Liver (tissue), 9 donors: ENCODE data around the gene PDE2A. TPM values are rescaled to one million over a fixed set of nuclear protein-coding genes. Genes with fewer than 3 reads are reported as not detected.

Experiments
- DNase-seq: peaks from one replicate; pipeline ENCODE4 v3.0.0-alpha.2; 2017; ENCODE audit warnings: low spot score
- H3K27ac ChIP-seq, 2 donors: one replicate each; pipeline ENCODE4 v1.7.0; 2013; ENCODE audit warnings: inconsistent platforms in 2 of 2, low read length in 2 of 2, control low read depth in 1 of 2, low read depth in 1 of 2, mild to moderate bottlenecking in 1 of 2
- H3K27me3 ChIP-seq, 4 donors: one replicate each; pipeline versions ENCODE4 v1.6.1 to v1.7.0; 2013; ENCODE audit warnings: low read length in 3 of 4, inconsistent platforms in 1 of 4, mild to moderate bottlenecking in 1 of 4, moderate library complexity in 1 of 4; ENCODE audit not compliant: control insufficient read depth in 4 of 4, insufficient read depth in 4 of 4
- H3K36me3 ChIP-seq, 4 donors: one replicate each; pipeline versions ENCODE4 v1.6.1 to v1.7.0; 2013; ENCODE audit warnings: low read length in 3 of 4, mild to moderate bottlenecking in 3 of 4, low read depth in 1 of 4, moderate library complexity in 1 of 4; ENCODE audit not compliant: control insufficient read depth in 4 of 4, insufficient read depth in 3 of 4
- H3K4me1 ChIP-seq, 4 donors: one replicate each; pipeline versions ENCODE4 v1.6.1 to v1.7.0; 2013; ENCODE audit warnings: low read length in 3 of 4, mild to moderate bottlenecking in 3 of 4, moderate library complexity in 1 of 4; ENCODE audit not compliant: control insufficient read depth in 4 of 4, insufficient read depth in 4 of 4
- H3K4me3 ChIP-seq, 3 donors: one replicate each; pipeline versions ENCODE4 v1.6.1 to v1.7.0; 2013; ENCODE audit warnings: low read length in 3 of 3, control low read depth in 1 of 3, low read depth in 1 of 3, mild to moderate bottlenecking in 1 of 3
- H3K9ac ChIP-seq, 2 donors: one replicate each; pipeline ENCODE4 v1.7.0; 2013; ENCODE audit warnings: low read length in 2 of 2, mild to moderate bottlenecking in 2 of 2, moderate library complexity in 2 of 2, control low read depth in 1 of 2, low read depth in 1 of 2
- H3K9me3 ChIP-seq, 4 donors: one replicate each; pipeline versions ENCODE4 v1.6.1 to v1.7.0; 2013; ENCODE audit warnings: low read length in 3 of 4; ENCODE audit not compliant: control insufficient read depth in 4 of 4
- ATF3 ChIP-seq: IDR thresholded peaks from 2 replicates; pipeline ENCODE4 v1.6.1; 2016; ENCODE audit warnings: antibody characterized with exemption
- EGR1 ChIP-seq, 2 donors: IDR thresholded peaks; 2 replicates each; pipeline ENCODE4 v1.6.1; 2016 to 2018; ENCODE audit warnings: antibody characterized with exemption in 2 of 2, low read depth in 2 of 2
- FOXA1 ChIP-seq: IDR thresholded peaks from 2 replicates; pipeline ENCODE4 v1.6.1; 2016; ENCODE audit warnings: antibody characterized with exemption
- FOXA2 ChIP-seq: IDR thresholded peaks from 2 replicates; pipeline ENCODE4 v1.6.1; 2016; ENCODE audit warnings: antibody characterized with exemption
- GABPA ChIP-seq, 2 donors: IDR thresholded peaks in 1 of 2; conservative IDR thresholded peaks in 1 of 2; 2 replicates each; pipeline ENCODE4 v1.6.1; 2016; ENCODE audit warnings: antibody characterized with exemption in 2 of 2, mild to moderate bottlenecking in 1 of 2, moderate library complexity in 1 of 2
- HNF4A ChIP-seq, 2 donors: conservative IDR thresholded peaks; 2 replicates each; pipeline ENCODE4 v1.6.1; 2016; ENCODE audit warnings: antibody characterized with exemption in 2 of 2, mild to moderate bottlenecking in 2 of 2
- HNF4G ChIP-seq: IDR thresholded peaks from 2 replicates; pipeline ENCODE4 v1.6.1; 2016; ENCODE audit warnings: antibody characterized with exemption
- JUND ChIP-seq, 2 donors: IDR thresholded peaks; 2 replicates each; pipeline ENCODE4 v1.6.1; 2016; ENCODE audit warnings: antibody characterized with exemption in 2 of 2
- NR2F2 ChIP-seq: IDR thresholded peaks from 2 replicates; pipeline ENCODE4 v1.6.1; 2016; ENCODE audit warnings: antibody characterized with exemption
- RAD21 ChIP-seq, 2 donors: IDR thresholded peaks; 2 replicates each; pipeline ENCODE4 v1.6.1; 2016; ENCODE audit warnings: antibody characterized with exemption in 2 of 2, mild to moderate bottlenecking in 2 of 2
- SP1 ChIP-seq: IDR thresholded peaks from 2 replicates; pipeline ENCODE4 v1.6.1; 2018; ENCODE audit warnings: antibody characterized with exemption, mild to moderate bottlenecking
- TAF1 ChIP-seq: conservative IDR thresholded peaks from 2 replicates; pipeline ENCODE4 v1.6.1; 2016; ENCODE audit warnings: antibody characterized with exemption, mild to moderate bottlenecking
- YY1 ChIP-seq: IDR thresholded peaks from 2 replicates; pipeline ENCODE4 v1.6.1; 2016; ENCODE audit warnings: antibody characterized with exemption, mild to moderate bottlenecking
- WGBS: extraction: QIAGEN DNeasy Blood & Tissue Kit; methylation state at CpG from one replicate; pipeline ENCODE4 v1.1.7; 2013; 5-methylcytosine and 5-hydroxymethylcytosine counted together
- polyA plus RNA-seq, 2 donors: library from polyadenylated mRNA; stranded (reverse) in 1 of 2; unstranded in 1 of 2; fragments of 200-250 nt in 1 of 2; fragments of >200 nt in 1 of 2; fragmentation: Nextera tagmentation in 1 of 2; extraction: Ambion mirVana in 1 of 2; gene quantifications; one replicate each; pipeline versions ENCODE4 v1.2.1 to v1.2.3, GENCODE V29; 2013 to 2015
- total RNA-seq, 2 donors: library from RNA; depleted of rRNA; stranded (reverse); fragments of >200 nt; gene quantifications; one replicate each; pipeline ENCODE4 v1.2.3, GENCODE V29; 2014
- TF ChIP-seq, protein P1 (sequence below): IDR thresholded peaks from 2 replicates; pipeline ENCODE4 v1.6.1; 2016; ENCODE audit warnings: antibody characterized with exemption
- TF ChIP-seq, protein P2 (sequence below): IDR thresholded peaks from 2 replicates; pipeline ENCODE4 v1.6.1; 2016; ENCODE audit warnings: antibody characterized with exemption
- TF ChIP-seq, protein P3 (sequence below): IDR thresholded peaks from 2 replicates; pipeline ENCODE4 v1.6.1; 2016; ENCODE audit warnings: antibody characterized with exemption, mild to moderate bottlenecking
- TF ChIP-seq, protein P4 (sequence below): fragments of 150-350 bp; IDR thresholded peaks from 2 replicates; pipeline ENCODE4 v1.5.1; 2017; ENCODE audit warnings: improper control_type of control experiment, low read depth, low read length; ENCODE audit not compliant: missing input control
- donor health status: healthy.
- donor health status: healthy.
- donor health status: healthy.
- donor health status: healthy.
- donor health status: healthy.

The PDE2A gene
- total and polyA plus RNA-seq, 4 donors: 4.3 to 32.8 (median 12.9) TPM

DNA sequence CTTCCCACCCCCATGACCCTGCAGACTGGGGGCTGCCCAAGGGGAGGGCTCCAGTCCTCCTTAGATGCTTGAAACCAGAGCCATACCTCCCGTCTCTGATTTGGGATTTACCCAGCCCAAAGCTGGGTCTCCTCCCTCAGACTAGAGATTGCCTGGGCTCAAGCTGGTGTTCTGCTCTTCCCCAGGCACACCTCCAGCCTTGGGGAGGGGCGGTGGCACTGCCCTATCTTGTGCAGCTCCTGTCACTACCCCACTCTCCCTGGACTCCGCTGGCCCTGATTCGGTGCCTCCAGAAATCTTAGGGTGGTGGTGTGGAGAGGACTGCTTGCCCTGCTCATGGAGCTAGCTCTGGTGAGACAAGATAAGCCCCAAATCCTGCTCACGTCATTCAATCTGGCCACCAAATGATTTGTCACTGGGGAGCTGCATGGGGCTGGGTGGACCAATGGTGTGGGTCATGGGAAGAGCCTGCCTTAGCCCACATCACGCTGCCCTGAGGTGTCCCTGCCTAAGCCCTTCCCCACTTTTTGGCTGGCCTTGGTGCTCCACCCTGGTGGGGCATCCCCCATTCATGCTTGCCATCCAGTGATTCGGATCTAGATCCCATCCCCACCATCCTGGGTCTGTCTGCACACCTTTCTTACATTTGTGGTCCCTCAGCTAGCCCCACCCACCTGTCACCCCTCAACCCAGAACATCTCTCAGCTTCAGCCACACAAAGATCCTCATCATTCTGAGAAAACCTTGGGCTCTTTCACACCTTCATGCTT lies 87.7 kb downstream of the PDE2A start:
- H3K36me3 ChIP-seq: no peaks in the 10 kb centered on the region
- H3K27ac ChIP-seq: no peak overlapping the region
- H3K4me1 ChIP-seq: peaks cover 0 to 12% (median 7%) of the 10 kb centered on the region in 4 donors
- H3K4me3 ChIP-seq: no peak overlapping the region
- DNase-seq: no peak
- TF ChIP-seq, protein P1, sequence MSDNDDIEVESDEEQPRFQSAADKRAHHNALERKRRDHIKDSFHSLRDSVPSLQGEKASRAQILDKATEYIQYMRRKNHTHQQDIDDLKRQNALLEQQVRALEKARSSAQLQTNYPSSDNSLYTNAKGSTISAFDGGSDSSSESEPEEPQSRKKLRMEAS: no peak
- TF ChIP-seq GABPA (IDR thresholded peaks at IDR 0.05 in 1 of 2, conservative IDR thresholded peaks at IDR 0.05 in 1 of 2) (no peak), SP1 (no peak), RAD21 (IDR thresholded peaks at IDR 0.05) (no peak), FOXA2 (no peak), EGR1 (IDR thresholded peaks at IDR 0.05; ENCODE audit: low read depth in 2 of 2) (no peak), HNF4G (no peak), YY1 (no peak), FOXA1 (no peak), ATF3 (no peak), NR2F2 (no peak), HNF4A (conservative IDR thresholded peaks at IDR 0.05) (no peak), JUND (IDR thresholded peaks at IDR 0.05) (no peak), TAF1 (no peak)
- TF ChIP-seq, protein P2, sequence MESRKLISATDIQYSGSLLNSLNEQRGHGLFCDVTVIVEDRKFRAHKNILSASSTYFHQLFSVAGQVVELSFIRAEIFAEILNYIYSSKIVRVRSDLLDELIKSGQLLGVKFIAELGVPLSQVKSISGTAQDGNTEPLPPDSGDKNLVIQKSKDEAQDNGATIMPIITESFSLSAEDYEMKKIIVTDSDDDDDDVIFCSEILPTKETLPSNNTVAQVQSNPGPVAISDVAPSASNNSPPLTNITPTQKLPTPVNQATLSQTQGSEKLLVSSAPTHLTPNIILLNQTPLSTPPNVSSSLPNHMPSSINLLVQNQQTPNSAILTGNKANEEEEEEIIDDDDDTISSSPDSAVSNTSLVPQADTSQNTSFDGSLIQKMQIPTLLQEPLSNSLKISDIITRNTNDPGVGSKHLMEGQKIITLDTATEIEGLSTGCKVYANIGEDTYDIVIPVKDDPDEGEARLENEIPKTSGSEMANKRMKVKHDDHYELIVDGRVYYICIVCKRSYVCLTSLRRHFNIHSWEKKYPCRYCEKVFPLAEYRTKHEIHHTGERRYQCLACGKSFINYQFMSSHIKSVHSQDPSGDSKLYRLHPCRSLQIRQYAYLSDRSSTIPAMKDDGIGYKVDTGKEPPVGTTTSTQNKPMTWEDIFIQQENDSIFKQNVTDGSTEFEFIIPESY: no peak
- TF ChIP-seq, protein P3, sequence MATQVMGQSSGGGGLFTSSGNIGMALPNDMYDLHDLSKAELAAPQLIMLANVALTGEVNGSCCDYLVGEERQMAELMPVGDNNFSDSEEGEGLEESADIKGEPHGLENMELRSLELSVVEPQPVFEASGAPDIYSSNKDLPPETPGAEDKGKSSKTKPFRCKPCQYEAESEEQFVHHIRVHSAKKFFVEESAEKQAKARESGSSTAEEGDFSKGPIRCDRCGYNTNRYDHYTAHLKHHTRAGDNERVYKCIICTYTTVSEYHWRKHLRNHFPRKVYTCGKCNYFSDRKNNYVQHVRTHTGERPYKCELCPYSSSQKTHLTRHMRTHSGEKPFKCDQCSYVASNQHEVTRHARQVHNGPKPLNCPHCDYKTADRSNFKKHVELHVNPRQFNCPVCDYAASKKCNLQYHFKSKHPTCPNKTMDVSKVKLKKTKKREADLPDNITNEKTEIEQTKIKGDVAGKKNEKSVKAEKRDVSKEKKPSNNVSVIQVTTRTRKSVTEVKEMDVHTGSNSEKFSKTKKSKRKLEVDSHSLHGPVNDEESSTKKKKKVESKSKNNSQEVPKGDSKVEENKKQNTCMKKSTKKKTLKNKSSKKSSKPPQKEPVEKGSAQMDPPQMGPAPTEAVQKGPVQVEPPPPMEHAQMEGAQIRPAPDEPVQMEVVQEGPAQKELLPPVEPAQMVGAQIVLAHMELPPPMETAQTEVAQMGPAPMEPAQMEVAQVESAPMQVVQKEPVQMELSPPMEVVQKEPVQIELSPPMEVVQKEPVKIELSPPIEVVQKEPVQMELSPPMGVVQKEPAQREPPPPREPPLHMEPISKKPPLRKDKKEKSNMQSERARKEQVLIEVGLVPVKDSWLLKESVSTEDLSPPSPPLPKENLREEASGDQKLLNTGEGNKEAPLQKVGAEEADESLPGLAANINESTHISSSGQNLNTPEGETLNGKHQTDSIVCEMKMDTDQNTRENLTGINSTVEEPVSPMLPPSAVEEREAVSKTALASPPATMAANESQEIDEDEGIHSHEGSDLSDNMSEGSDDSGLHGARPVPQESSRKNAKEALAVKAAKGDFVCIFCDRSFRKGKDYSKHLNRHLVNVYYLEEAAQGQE: no peak
- TF ChIP-seq, protein P4, sequence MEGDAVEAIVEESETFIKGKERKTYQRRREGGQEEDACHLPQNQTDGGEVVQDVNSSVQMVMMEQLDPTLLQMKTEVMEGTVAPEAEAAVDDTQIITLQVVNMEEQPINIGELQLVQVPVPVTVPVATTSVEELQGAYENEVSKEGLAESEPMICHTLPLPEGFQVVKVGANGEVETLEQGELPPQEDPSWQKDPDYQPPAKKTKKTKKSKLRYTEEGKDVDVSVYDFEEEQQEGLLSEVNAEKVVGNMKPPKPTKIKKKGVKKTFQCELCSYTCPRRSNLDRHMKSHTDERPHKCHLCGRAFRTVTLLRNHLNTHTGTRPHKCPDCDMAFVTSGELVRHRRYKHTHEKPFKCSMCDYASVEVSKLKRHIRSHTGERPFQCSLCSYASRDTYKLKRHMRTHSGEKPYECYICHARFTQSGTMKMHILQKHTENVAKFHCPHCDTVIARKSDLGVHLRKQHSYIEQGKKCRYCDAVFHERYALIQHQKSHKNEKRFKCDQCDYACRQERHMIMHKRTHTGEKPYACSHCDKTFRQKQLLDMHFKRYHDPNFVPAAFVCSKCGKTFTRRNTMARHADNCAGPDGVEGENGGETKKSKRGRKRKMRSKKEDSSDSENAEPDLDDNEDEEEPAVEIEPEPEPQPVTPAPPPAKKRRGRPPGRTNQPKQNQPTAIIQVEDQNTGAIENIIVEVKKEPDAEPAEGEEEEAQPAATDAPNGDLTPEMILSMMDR: no peak
- no peaks in the 10 kb centered on the region for H3K9me3 ChIP-seq
- H3K9ac ChIP-seq: no peak overlapping the region
- H3K27me3 ChIP-seq: peaks cover 0 to 8% (median 0%) of the 10 kb centered on the region in 4 donors
- 84% methylated on average over 7 of the region's 7 CpGs for WGBS
